MM.1S (cell line): ENCODE data around the gene CEP72.

Experiments
- DNase-seq: peaks from one replicate; pipeline ENCODE4 v3.0.0-alpha.2; 2015
- H2AFZ ChIP-seq: fragments of 300-600 bp; sonication (generic); 2 replicates; pipeline ENCODE4 v1.6.0; 2016; ENCODE audit warnings: antibody characterized with exemption, low read length
- H3F3A ChIP-seq: fragments of 300-600 bp; sonication (generic); 2 replicates; pipeline ENCODE4 v1.6.1; 2016; ENCODE audit warnings: mild to moderate bottlenecking, antibody characterized with exemption, low read length, moderate library complexity, mixed read lengths; ENCODE audit not compliant: insufficient read depth
- H3K27ac ChIP-seq: fragments of 300-600 bp; sonication (generic); 2 replicates; pipeline ENCODE4 v1.5.1; 2016; ENCODE audit warnings: mild to moderate bottlenecking, low read length
- H3K27me3 ChIP-seq: fragments of 300-600 bp; sonication (generic); replicated peaks from 2 replicates; pipeline ENCODE4 v1.6.0; 2016; ENCODE audit warnings: low read length; ENCODE audit not compliant: insufficient read depth
- H3K36me3 ChIP-seq: fragments of 300-600 bp; sonication (generic); replicated peaks from 2 replicates; pipeline ENCODE4 v1.6.1; 2016; ENCODE audit warnings: mild to moderate bottlenecking, low read length, mixed read lengths; ENCODE audit not compliant: insufficient read depth
- H3K4me1 ChIP-seq: fragments of 300-600 bp; sonication (generic); 2 replicates; pipeline ENCODE4 v1.6.1; 2016; ENCODE audit warnings: low read length, mixed read lengths
- H3K4me2 ChIP-seq: fragments of 300-600 bp; sonication (generic); 2 replicates; pipeline ENCODE4 v1.6.0; 2016; ENCODE audit warnings: low read depth, low read length
- H3K4me3 ChIP-seq: fragments of 300-600 bp; sonication (generic); 2 replicates; pipeline ENCODE4 v1.5.1; 2016; ENCODE audit warnings: low read length, mixed read lengths
- H3K79me2 ChIP-seq: fragments of 300-600 bp; sonication (generic); 2 replicates; pipeline ENCODE4 v1.6.1; 2016; ENCODE audit warnings: mixed run types, low read length, mixed read lengths
- H3K9ac ChIP-seq: fragments of 300-600 bp; sonication (generic); 2 replicates; pipeline ENCODE4 v1.6.1; 2016; ENCODE audit warnings: low read length, mixed read lengths
- H3K9me2 ChIP-seq: fragments of 300-600 bp; sonication (generic); replicated peaks from 2 replicates; pipeline ENCODE4 v1.6.1; 2016; ENCODE audit warnings: mild to moderate bottlenecking, low read length, mixed read lengths; ENCODE audit not compliant: insufficient read depth
- H3K9me3 ChIP-seq: fragments of 300-600 bp; sonication (generic); replicated peaks from 2 replicates; pipeline ENCODE4 v1.6.1; 2016; ENCODE audit warnings: mild to moderate bottlenecking, low read length, mixed read lengths; ENCODE audit not compliant: insufficient read depth
- H4K20me1 ChIP-seq: fragments of 300-600 bp; sonication (generic); 2 replicates; pipeline ENCODE4 v1.6.1; 2016; ENCODE audit warnings: mild to moderate bottlenecking, low read length, moderate library complexity, mixed read lengths; ENCODE audit not compliant: insufficient read depth
- CTCF ChIP-seq: fragments of 300-600 bp; sonication (generic); IDR thresholded peaks from 2 replicates; pipeline ENCODE4 v1.5.1; 2016; ENCODE audit warnings: antibody characterized with exemption, low read length, mixed read lengths
- EZH2 ChIP-seq: fragments of 300-600 bp; sonication (generic); optimal IDR thresholded peaks from 2 replicates; pipeline ENCODE3; 2017; ENCODE audit warnings: low read depth, mild to moderate bottlenecking, antibody characterized with exemption, low read length, mixed read lengths
- EZH2phosphoT487 ChIP-seq: fragments of 300-600 bp; sonication (generic); IDR thresholded peaks from 2 replicates; pipeline ENCODE4 v1.6.1; 2018; ENCODE audit warnings: antibody characterized with exemption, low read length

Gene CEP72

GRCh38 chr5:567664-568060 is 44.5 kb upstream of the CEP72 start:
- Histone ChIP-seq H3K9me3 (no peaks in the 10 kb centered on the region), H3K4me2 (no peak overlapping the region), H3K27me3 (peaks cover 43% of the 10 kb centered on the region), H3K4me1 (no peaks in the 10 kb centered on the region), H4K20me1 (no peaks in the 10 kb centered on the region), H3K27ac (no peak overlapping the region), H3K4me3 (no peak overlapping the region), H3K79me2 (no peaks in the 10 kb centered on the region), H3K9me2 (no peaks in the 10 kb centered on the region), H2AFZ (no peak overlapping the region), H3K36me3 (no peaks in the 10 kb centered on the region), H3K9ac (no peak overlapping the region), H3F3A (no peaks in the 10 kb centered on the region)
- TF ChIP-seq EZH2 (no peak), EZH2phosphoT487 (no peak), CTCF (no peak)
- no peak for DNase-seq

- Histone ChIP-seq H3K4me3 (no peak overlapping the region), H3K9me3 (no peaks in the 10 kb centered on the region), H3K27me3 (peaks cover 43% of the 10 kb centered on the region), H3K9me2 (no peaks in the 10 kb centered on the region), H3K4me2 (no peak overlapping the region), H3K9ac (no peak overlapping the region), H2AFZ (no peak overlapping the region), H3K36me3 (no peaks in the 10 kb centered on the region), H3K79me2 (no peaks in the 10 kb centered on the region), H3K27ac (no peak overlapping the region), H3K4me1 (no peaks in the 10 kb centered on the region), H4K20me1 (no peaks in the 10 kb centered on the region), H3F3A (no peaks in the 10 kb centered on the region)
- TF ChIP-seq CTCF, result no peak
- no peak for TF ChIP-seq EZH2phosphoT487
- TF ChIP-seq EZH2, result no peak
- no peak for DNase-seq
These were observed 43.9 kb upstream of the CEP72 start for GRCh38 chr5:568061-568781.

GRCh38 chr5:568809-569208 is 43.3 kb upstream of the CEP72 start:
- no peaks in the 10 kb centered on the region for H3K9me2 ChIP-seq
- no peak overlapping the region for H3K9ac ChIP-seq
- DNase-seq, result no peak
- H3K27ac ChIP-seq, result no peak overlapping the region
- no peak overlapping the region for H2AFZ ChIP-seq
- TF ChIP-seq EZH2, result no peak
- TF ChIP-seq CTCF, result no peak
- TF ChIP-seq EZH2phosphoT487, result no peak
- H3K4me1 ChIP-seq, result no peaks in the 10 kb centered on the region
- no peaks in the 10 kb centered on the region for H4K20me1 ChIP-seq
- H3F3A ChIP-seq, result no peaks in the 10 kb centered on the region
- H3K36me3 ChIP-seq, result no peaks in the 10 kb centered on the region
- no peak overlapping the region for H3K4me3 ChIP-seq
- no peaks in the 10 kb centered on the region for H3K9me3 ChIP-seq
- no peaks in the 10 kb centered on the region for H3K79me2 ChIP-seq
- no peak overlapping the region for H3K4me2 ChIP-seq
- H3K27me3 ChIP-seq, result peaks cover 43% of the 10 kb centered on the region
